Measurements from ENCODE around the gene NTM. TPM values are rescaled to one million over a fixed set of nuclear protein-coding genes. Genes with fewer than 3 reads are reported as not detected.

Gene NTM
- total and polyA plus RNA-seq, 2 experiments from 2014 or later = 2.2 to 4.9 TPM

- Histone ChIP-seq H3K27me3 (peaks cover 12% of the 10 kb centered on the region), H3K4me2 (no peak overlapping the region), H3K9me2 (replicated peaks; ENCODE audit: insufficient read depth) (no peaks in the 10 kb centered on the region), H3K27ac (no peak overlapping the region), H2AFZ (no peak overlapping the region), H3K4me1 (ENCODE audit: insufficient read depth) (no peaks in the 10 kb centered on the region), H3K9me3 (ENCODE audit: low read depth) (no peaks in the 10 kb centered on the region), H4K20me1 (ENCODE audit: insufficient read depth, poor library complexity, severe bottlenecking) (no peaks in the 10 kb centered on the region), H3K79me2 (no peaks in the 10 kb centered on the region), H3K4me3 (no peak overlapping the region), H3K36me3 (replicated peaks; ENCODE audit: insufficient read depth, low read depth) (no peaks in the 10 kb centered on the region)
- TF ChIP-seq CTCF (IDR thresholded peaks at IDR 0.05; ENCODE audit: poor library complexity) (no peak), EZH2 (IDR thresholded peaks at IDR 0.05; ENCODE audit: borderline replicate concordance) (no peak), EZH2phosphoT487 (IDR thresholded peaks at IDR 0.05; ENCODE audit: low read depth, severe bottlenecking, unreplicated experiment) (no peak)
- no peak for DNase-seq (ENCODE audit: low spot score)
- WGBS (ENCODE audit: low lambda C conversion rate, missing lambda C conversion rate) = 77% methylated on average over 8 of the region's 8 CpGs
These were observed 173.1 kb downstream of the NTM start for GRCh38 chr11:131543389-131544025.

DNA sequence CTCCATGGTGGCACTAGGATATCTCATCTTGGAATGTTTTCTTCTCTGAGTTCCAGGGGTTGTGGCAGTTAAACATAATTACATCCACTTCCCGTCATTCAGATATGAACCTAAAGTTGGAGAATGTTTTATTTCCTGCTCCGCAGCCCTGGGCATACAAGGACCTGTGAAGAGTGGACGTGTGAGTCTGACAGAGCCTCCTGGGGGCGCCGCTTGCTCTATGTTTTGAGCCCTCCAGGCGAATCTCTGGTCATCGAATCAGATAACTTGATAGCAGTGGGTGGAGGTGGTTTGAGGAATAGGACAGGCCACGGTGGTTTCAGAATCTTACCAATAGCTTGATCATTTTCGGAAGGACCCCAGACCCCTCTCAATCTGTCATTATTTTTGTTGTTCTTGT is 174.2 kb downstream of the NTM start:
- Histone ChIP-seq H3K79me2 (no peaks in the 10 kb centered on the region), H3K9me3 (ENCODE audit: low read depth) (no peaks in the 10 kb centered on the region), H3K4me1 (ENCODE audit: insufficient read depth) (no peaks in the 10 kb centered on the region), H3K4me3 (no peak overlapping the region), H3K27ac (no peak overlapping the region), H3K36me3 (replicated peaks; ENCODE audit: insufficient read depth, low read depth) (no peaks in the 10 kb centered on the region), H3K4me2 (no peak overlapping the region), H3K27me3 (peaks cover 19% of the 10 kb centered on the region), H2AFZ (no peak overlapping the region), H3K9me2 (replicated peaks; ENCODE audit: insufficient read depth) (no peaks in the 10 kb centered on the region), H4K20me1 (ENCODE audit: insufficient read depth, poor library complexity, severe bottlenecking) (no peaks in the 10 kb centered on the region)
- TF ChIP-seq EZH2phosphoT487 (IDR thresholded peaks at IDR 0.05; ENCODE audit: low read depth, severe bottlenecking, unreplicated experiment) = no peak
- no peak for TF ChIP-seq CTCF (IDR thresholded peaks at IDR 0.05; ENCODE audit: poor library complexity)
- TF ChIP-seq EZH2 (IDR thresholded peaks at IDR 0.05; ENCODE audit: borderline replicate concordance) = no peak
- no peak for DNase-seq (ENCODE audit: low spot score)
- 50% methylated on average over 9 of the region's 9 CpGs for WGBS (ENCODE audit: low lambda C conversion rate, missing lambda C conversion rate)

DNA sequence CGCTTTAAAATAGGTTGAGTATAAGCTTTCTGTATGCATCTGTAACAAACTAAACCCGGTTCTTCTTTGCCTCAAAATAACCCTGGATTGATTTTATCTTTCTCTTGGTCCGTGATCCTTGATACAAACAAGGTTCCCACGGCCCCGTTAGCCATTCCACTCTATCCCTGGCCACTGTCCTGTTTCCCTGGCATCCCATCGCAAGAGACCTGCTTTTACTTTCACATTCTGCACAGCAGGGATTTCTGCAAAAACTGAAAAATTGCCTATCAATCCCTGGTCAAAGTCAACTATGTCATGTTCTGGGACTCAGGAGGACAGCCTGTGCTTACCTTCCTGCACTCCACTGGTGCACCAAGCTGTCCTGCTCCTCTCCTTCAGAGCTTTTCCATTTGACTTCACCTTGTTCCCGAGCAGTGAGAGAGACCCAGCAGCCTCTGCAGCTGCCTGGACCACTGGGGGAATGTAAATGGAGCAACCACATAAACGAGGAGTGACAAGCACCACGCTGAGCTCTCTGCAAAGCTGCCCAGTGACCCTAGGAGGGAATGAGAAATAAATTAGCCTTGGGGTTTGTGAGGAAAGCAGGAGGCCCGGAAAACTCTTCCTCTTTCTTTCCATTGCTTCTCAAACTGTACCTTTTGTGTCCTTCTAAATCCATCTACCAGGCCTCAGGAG is 175.9 kb downstream of the NTM start:
- no peak for DNase-seq (ENCODE audit: low spot score)
- H3K79me2 ChIP-seq = no peaks in the 10 kb centered on the region
- H3K27ac ChIP-seq = no peak overlapping the region
- H3K9me2 ChIP-seq (replicated peaks; ENCODE audit: insufficient read depth) = no peaks in the 10 kb centered on the region
- H4K20me1 ChIP-seq (ENCODE audit: insufficient read depth, poor library complexity, severe bottlenecking) = no peaks in the 10 kb centered on the region
- no peak for TF ChIP-seq EZH2 (IDR thresholded peaks at IDR 0.05; ENCODE audit: borderline replicate concordance)
- TF ChIP-seq CTCF (IDR thresholded peaks at IDR 0.05; ENCODE audit: poor library complexity) = no peak
- no peak for TF ChIP-seq EZH2phosphoT487 (IDR thresholded peaks at IDR 0.05; ENCODE audit: low read depth, severe bottlenecking, unreplicated experiment)
- no peaks in the 10 kb centered on the region for H3K9me3 ChIP-seq (ENCODE audit: low read depth)
- 62% methylated on average over 10 of the region's 10 CpGs for WGBS (ENCODE audit: low lambda C conversion rate, missing lambda C conversion rate)
- peaks cover 19% of the 10 kb centered on the region for H3K27me3 ChIP-seq
- no peaks in the 10 kb centered on the region for H3K4me1 ChIP-seq (ENCODE audit: insufficient read depth)
- H3K4me3 ChIP-seq = no peak overlapping the region
- H3K36me3 ChIP-seq (replicated peaks; ENCODE audit: insufficient read depth, low read depth) = no peaks in the 10 kb centered on the region
- H3K4me2 ChIP-seq = no peak overlapping the region
- H2AFZ ChIP-seq = no peak overlapping the region

All from hepatocyte (in vitro differentiated cells).